Activated B cell treated with CpG ODN at 0.5 μM for 24 hours (primary cell): Measurements from ENCODE around the gene ADAM12. TPM values are rescaled to one million over a fixed set of nuclear protein-coding genes. Genes with fewer than 3 reads are reported as not detected.

ENCODE experiments used
- ATAC-seq: fragments of 200-7000 bp; cut with Tn5 transposase; one replicate; pipeline ENCODE4 v1.10.0; 2021; ENCODE audit warnings: low read depth, mild to moderate bottlenecking, moderate library complexity
- CTCF ChIA-PET: fragments of 350-600 bp; sonication (Branson Sonifier 250); formaldehyde crosslinking; loops from one replicate; lab custom pipeline; 2021; ENCODE audit warnings: antibody characterized with exemption; lab: Charles Lee
- POLR2A ChIA-PET: fragments of 350-600 bp; sonication (Branson Sonifier 250); formaldehyde crosslinking; loops from one replicate; lab custom pipeline; 2021; ENCODE audit warnings: antibody characterized with exemption; lab: Charles Lee
- DNase-seq: peaks from one replicate; pipeline ENCODE4 v3.0.0; 2022
- H3K27ac Mint-ChIP-seq: one replicate; pipeline ENCODE4 v1.8.0; 2020; ENCODE audit warnings: mixed read lengths
- H3K27me3 Mint-ChIP-seq: one replicate; pipeline ENCODE4 v1.8.0; 2021; ENCODE audit warnings: mixed read lengths
- H3K36me3 Mint-ChIP-seq: one replicate; pipeline ENCODE4 v1.8.0; 2021; ENCODE audit warnings: low read depth, mixed read lengths
- H3K4me1 Mint-ChIP-seq: one replicate; pipeline ENCODE4 v1.8.0; 2021; ENCODE audit warnings: mixed read lengths
- H3K4me3 Mint-ChIP-seq: one replicate; pipeline ENCODE4 v1.8.0; 2020; ENCODE audit warnings: mild to moderate bottlenecking, mixed read lengths
- H3K9me3 Mint-ChIP-seq: one replicate; pipeline ENCODE4 v1.8.0; 2020; ENCODE audit warnings: mixed read lengths
- intact Hi-C: fragments of 100-400 bp; cut with micrococcal nuclease; formaldehyde crosslinking; loops from one replicate; pipeline ENCODE4 v1.15.1; 2024
- total RNA-seq: library from RNA; stranded (reverse); gene quantifications from 2 replicates; pipeline ENCODE4 v1.2.3, GENCODE V29; 2022
- TF ChIP-seq, protein P1 (sequence below): fragments of 200-600 bp; IDR thresholded peaks from one replicate; pipeline ENCODE4 v1.8.0; 2022; ENCODE audit warnings: antibody characterized with exemption, mild to moderate bottlenecking

The ADAM12 gene
- total RNA-seq, 1 donor from 2014 or later, result 0.84 TPM

DNA sequence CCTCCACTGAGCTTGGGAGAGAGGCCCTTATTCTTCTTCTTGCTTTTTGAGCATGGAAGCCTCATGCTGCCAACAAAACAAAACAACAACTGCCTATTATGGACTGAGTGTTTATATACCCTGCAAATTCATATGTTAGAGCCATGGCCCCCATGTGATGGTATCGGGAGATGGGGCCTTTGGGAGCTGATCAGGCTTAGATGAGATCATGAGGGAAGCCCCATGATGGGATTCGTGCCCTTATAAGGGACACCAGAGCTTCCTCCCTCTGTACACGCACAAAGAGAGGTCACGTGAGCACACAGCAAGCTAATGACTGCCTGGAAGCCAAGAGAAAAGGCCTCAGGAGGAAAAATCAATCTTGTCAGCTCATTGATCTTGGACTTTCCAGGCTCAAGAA lies 256.9 kb downstream of the ADAM12 start:
- Mint-ChIP-seq H3K4me3 (no peak overlapping the region), H3K9me3 (peaks cover 2% of the 10 kb centered on the region), H3K27ac (no peak overlapping the region), H3K4me1 (peaks cover 6% of the 10 kb centered on the region), H3K27me3 (no peaks in the 10 kb centered on the region), H3K36me3 (no peaks in the 10 kb centered on the region)
- ChIA-PET POLR2A (no interaction called here), CTCF (no interaction called here)
- intact Hi-C loops, result no loop called here
- TF ChIP-seq, protein P1, sequence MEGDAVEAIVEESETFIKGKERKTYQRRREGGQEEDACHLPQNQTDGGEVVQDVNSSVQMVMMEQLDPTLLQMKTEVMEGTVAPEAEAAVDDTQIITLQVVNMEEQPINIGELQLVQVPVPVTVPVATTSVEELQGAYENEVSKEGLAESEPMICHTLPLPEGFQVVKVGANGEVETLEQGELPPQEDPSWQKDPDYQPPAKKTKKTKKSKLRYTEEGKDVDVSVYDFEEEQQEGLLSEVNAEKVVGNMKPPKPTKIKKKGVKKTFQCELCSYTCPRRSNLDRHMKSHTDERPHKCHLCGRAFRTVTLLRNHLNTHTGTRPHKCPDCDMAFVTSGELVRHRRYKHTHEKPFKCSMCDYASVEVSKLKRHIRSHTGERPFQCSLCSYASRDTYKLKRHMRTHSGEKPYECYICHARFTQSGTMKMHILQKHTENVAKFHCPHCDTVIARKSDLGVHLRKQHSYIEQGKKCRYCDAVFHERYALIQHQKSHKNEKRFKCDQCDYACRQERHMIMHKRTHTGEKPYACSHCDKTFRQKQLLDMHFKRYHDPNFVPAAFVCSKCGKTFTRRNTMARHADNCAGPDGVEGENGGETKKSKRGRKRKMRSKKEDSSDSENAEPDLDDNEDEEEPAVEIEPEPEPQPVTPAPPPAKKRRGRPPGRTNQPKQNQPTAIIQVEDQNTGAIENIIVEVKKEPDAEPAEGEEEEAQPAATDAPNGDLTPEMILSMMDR, result no peak
- DNase-seq (no peak), ATAC-seq (no peak)

DNA sequence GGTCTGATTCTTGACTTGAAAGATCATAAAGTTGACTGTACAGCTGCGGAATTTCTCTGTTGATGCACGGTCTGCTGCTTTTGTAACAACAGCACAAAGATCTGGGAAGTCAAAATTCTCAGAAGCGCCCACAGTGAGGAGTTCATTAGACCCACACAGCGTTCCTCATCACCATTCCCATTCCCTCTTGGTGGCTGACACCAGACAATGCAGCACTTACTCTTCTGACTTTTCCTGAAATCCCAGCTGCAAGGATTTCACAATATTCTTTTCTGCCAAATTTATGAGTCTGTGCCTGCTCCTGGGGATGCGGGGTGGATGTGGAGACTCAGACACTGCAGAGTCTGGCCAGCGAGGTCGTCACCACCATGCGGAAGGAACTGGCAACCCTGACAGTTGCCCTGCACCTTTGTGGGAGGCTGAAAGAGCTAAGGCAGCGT lies 258.0 kb downstream of the ADAM12 start:
- no peak overlapping the region for H3K27ac Mint-ChIP-seq
- H3K4me1 Mint-ChIP-seq, result no peaks in the 10 kb centered on the region
- no peak for ATAC-seq
- no peak for DNase-seq
- intact Hi-C loops, result no loop called here
- TF ChIP-seq, protein P1, result no peak
- H3K9me3 Mint-ChIP-seq, result peaks cover 2% of the 10 kb centered on the region
- H3K4me3 Mint-ChIP-seq, result no peak overlapping the region
- no peaks in the 10 kb centered on the region for H3K27me3 Mint-ChIP-seq
- POLR2A ChIA-PET, result no interaction called here
- no peaks in the 10 kb centered on the region for H3K36me3 Mint-ChIP-seq
- CTCF ChIA-PET, result no interaction called here

GRCh38 chr10:126129026-126129425 lies 259.3 kb downstream of the ADAM12 start:
- TF ChIP-seq, protein P1, result no peak
- H3K36me3 Mint-ChIP-seq, result no peaks in the 10 kb centered on the region
- DNase-seq, result no peak
- intact Hi-C loops, result no loop called here
- no peaks in the 10 kb centered on the region for H3K4me1 Mint-ChIP-seq
- ChIA-PET CTCF (no interaction called here), POLR2A (no interaction called here)
- H3K27ac Mint-ChIP-seq, result no peak overlapping the region
- H3K9me3 Mint-ChIP-seq, result peaks cover 2% of the 10 kb centered on the region
- no peak overlapping the region for H3K4me3 Mint-ChIP-seq
- ATAC-seq, result no peak
- no peaks in the 10 kb centered on the region for H3K27me3 Mint-ChIP-seq

- no peak overlapping the region for H3K27ac Mint-ChIP-seq
- H3K27me3 Mint-ChIP-seq, result no peaks in the 10 kb centered on the region
- H3K36me3 Mint-ChIP-seq, result no peaks in the 10 kb centered on the region
- POLR2A ChIA-PET, result no interaction called here
- DNase-seq (no peak), ATAC-seq (no peak)
- TF ChIP-seq, protein P1, result no peak
- H3K4me1 Mint-ChIP-seq, result no peaks in the 10 kb centered on the region
- no peak overlapping the region for H3K4me3 Mint-ChIP-seq
- H3K9me3 Mint-ChIP-seq, result peaks cover 2% of the 10 kb centered on the region
- CTCF ChIA-PET, result no interaction called here
- intact Hi-C loops, result no loop called here
These were observed 259.7 kb downstream of the ADAM12 start for GRCh38 chr10:126128581-126128980.

DNA sequence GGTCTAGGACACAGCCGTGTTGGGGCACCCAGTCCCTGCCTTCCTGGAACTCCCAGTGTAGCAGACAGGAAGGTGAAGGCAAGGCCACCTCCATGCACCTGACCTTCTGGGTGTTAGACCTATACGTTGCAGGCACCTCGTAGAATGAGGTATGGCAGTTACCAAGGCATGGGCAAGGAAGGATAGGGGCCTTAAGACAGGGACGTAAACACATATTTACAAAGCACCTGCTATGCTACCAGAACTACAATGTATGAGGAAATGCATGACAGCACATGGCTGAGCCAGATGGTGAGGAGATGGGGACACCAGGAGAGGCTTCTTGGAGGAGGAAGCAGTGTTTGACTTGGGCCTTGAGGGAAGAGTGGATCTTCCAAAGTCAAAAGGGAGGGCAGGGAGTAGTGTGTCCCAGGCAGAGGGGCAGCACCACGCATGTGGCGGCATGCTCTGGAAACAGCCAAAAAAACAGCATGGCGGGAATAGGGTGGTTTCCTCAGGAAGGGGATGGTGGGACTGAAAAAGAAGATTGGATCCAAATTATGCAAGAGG lies 260.7 kb downstream of the ADAM12 start:
- H3K9me3 Mint-ChIP-seq, result peaks cover 2% of the 10 kb centered on the region
- ATAC-seq, result no peak
- H3K36me3 Mint-ChIP-seq, result no peaks in the 10 kb centered on the region
- no peak overlapping the region for H3K27ac Mint-ChIP-seq
- TF ChIP-seq, protein P1, result no peak
- ChIA-PET CTCF (no interaction called here), POLR2A (no interaction called here)
- H3K4me1 Mint-ChIP-seq, result no peaks in the 10 kb centered on the region
- intact Hi-C loops, result no loop called here
- no peaks in the 10 kb centered on the region for H3K27me3 Mint-ChIP-seq
- no peak overlapping the region for H3K4me3 Mint-ChIP-seq
- no peak for DNase-seq
